Measurements from ENCODE around the gene EFNA5.

DNA sequence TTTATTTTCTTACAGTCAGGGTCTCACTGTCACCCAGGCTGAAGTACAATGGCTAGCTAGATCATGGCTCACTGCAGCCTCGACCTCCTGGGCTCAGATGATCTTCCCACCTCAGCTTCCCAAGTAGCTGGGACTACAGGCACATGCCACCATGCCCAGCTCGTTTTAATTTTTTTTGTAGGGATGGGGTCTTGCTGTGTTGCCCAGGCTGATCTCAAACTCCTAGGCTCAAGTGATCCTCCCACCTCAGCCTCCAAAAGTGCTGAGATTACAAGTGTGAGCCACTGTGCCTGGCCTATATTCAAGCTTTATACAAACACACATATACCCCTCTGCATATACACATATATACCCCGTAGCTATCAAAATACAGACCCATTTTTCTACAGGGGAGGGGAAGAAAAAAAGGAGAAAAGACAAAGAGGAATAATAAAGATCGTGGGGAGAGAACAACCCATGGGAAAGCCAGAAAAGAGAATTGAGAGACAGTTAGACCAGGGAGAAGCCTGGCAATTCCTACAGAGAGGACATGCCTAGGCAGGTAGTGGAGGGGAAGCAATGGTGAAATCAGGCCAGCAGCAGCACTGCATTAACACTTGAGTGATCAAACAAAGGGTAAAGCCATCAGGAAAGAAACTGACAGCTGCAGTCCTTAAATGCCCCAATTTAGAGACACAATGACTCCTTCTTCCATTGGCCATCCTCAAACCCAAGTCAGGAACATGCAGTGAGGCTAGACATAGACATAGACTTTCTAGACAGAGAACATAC, 102.7 kb downstream of the EFNA5 start:
- TF ChIP-seq, protein P1, sequence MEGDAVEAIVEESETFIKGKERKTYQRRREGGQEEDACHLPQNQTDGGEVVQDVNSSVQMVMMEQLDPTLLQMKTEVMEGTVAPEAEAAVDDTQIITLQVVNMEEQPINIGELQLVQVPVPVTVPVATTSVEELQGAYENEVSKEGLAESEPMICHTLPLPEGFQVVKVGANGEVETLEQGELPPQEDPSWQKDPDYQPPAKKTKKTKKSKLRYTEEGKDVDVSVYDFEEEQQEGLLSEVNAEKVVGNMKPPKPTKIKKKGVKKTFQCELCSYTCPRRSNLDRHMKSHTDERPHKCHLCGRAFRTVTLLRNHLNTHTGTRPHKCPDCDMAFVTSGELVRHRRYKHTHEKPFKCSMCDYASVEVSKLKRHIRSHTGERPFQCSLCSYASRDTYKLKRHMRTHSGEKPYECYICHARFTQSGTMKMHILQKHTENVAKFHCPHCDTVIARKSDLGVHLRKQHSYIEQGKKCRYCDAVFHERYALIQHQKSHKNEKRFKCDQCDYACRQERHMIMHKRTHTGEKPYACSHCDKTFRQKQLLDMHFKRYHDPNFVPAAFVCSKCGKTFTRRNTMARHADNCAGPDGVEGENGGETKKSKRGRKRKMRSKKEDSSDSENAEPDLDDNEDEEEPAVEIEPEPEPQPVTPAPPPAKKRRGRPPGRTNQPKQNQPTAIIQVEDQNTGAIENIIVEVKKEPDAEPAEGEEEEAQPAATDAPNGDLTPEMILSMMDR (IDR thresholded peaks at IDR 0.05; ENCODE audit: poor library complexity): no peak
- no peak for TF ChIP-seq EZH2 (IDR thresholded peaks at IDR 0.05; ENCODE audit: borderline replicate concordance)
